Measurements from ENCODE around the gene BAHCC1. TPM values are rescaled to one million over a fixed set of nuclear protein-coding genes. Genes with fewer than 3 reads are reported as not detected.

The BAHCC1 gene
- total RNA-seq, 2 experiments from 2014 or later = 0.20 to 0.41 TPM

- intact Hi-C loops (cut with DNase I, micrococcal nuclease) = no loop called here
- Histone ChIP-seq H3K9me3 (ENCODE audit: control insufficient read depth in 1 of 2, insufficient read depth in 1 of 2, low read length in 2 of 2) (peaks cover 0 to 13% of the 10 kb centered on the region in 2 experiments), H3K27me3 (ENCODE audit: control insufficient read depth in 1 of 2, insufficient read depth in 2 of 2, low read length in 2 of 2) (peaks cover 50 to 54% of the 10 kb centered on the region in 2 experiments), H3K36me3 (ENCODE audit: insufficient read depth, low read length) (no peaks in the 10 kb centered on the region), H3K4me3 (ENCODE audit: low read length) (no peak overlapping the region), H3K27ac (ENCODE audit: low read depth in 1 of 2, low read length in 2 of 2) (no peak overlapping the region), H3K4me1 (ENCODE audit: insufficient read depth, low read length) (peaks cover 15% of the 10 kb centered on the region)
- no peak overlapping the region for H3K4me3 Mint-ChIP-seq
- peak; percentile 46 for ATAC-seq (ENCODE audit: poor library complexity)
- H3K27ac Mint-ChIP-seq = no peak overlapping the region
- ChIA-PET CTCF (no interaction called here), POLR2A (no interaction called here)
- no peak for DNase-seq
- H3K36me3 Mint-ChIP-seq (ENCODE audit: low read depth) = no peaks in the 10 kb centered on the region
- peaks cover 60% of the 10 kb centered on the region for H3K27me3 Mint-ChIP-seq
- H3K9me3 Mint-ChIP-seq = no peaks in the 10 kb centered on the region
- H3K4me1 Mint-ChIP-seq (ENCODE audit: low read depth) = no peaks in the 10 kb centered on the region
- no peak for TF ChIP-seq CTCF (IDR thresholded peaks at IDR 0.05)
These were observed 8.6 kb upstream of the BAHCC1 start for GRCh38 chr17:81386646-81387099.

GRCh38 chr17:81387100-81388090 is 7.9 kb upstream of the BAHCC1 start:
- Mint-ChIP-seq H3K4me1 (ENCODE audit: low read depth) (no peaks in the 10 kb centered on the region), H3K27me3 (peaks cover 67% of the 10 kb centered on the region), H3K4me3 (peak overlapping the region; percentile 62), H3K36me3 (ENCODE audit: low read depth) (no peaks in the 10 kb centered on the region), H3K27ac (no peak overlapping the region), H3K9me3 (no peaks in the 10 kb centered on the region)
- peaks cover 57 to 60% of the 10 kb centered on the region in 2 experiments for H3K27me3 ChIP-seq (ENCODE audit: control insufficient read depth in 1 of 2, insufficient read depth in 2 of 2, low read length in 2 of 2)
- H3K4me3 ChIP-seq (ENCODE audit: low read length) = peak overlapping the region; percentile 55
- no peak for TF ChIP-seq CTCF (IDR thresholded peaks at IDR 0.05)
- ATAC-seq (ENCODE audit: poor library complexity) (peak; percentile 67), DNase-seq (peak in 3 of 14 experiments; percentile 57 to 62 (median 60))
- intact Hi-C loops (cut with DNase I, micrococcal nuclease) = no loop called here
- H3K36me3 ChIP-seq (ENCODE audit: insufficient read depth, low read length) = no peaks in the 10 kb centered on the region
- POLR2A ChIA-PET = no interaction called here
- H3K4me1 ChIP-seq (ENCODE audit: insufficient read depth, low read length) = peaks cover 18% of the 10 kb centered on the region
- no peak overlapping the region for H3K27ac ChIP-seq (ENCODE audit: low read depth in 1 of 2, low read length in 2 of 2)
- CTCF ChIA-PET = no interaction called here
- H3K9me3 ChIP-seq (ENCODE audit: control insufficient read depth in 1 of 2, insufficient read depth in 1 of 2, low read length in 2 of 2) = peaks cover 0 to 17% of the 10 kb centered on the region in 2 experiments

GRCh38 chr17:81388091-81388611 is 7.1 kb upstream of the BAHCC1 start:
- Mint-ChIP-seq H3K9me3 (no peaks in the 10 kb centered on the region), H3K4me3 (peak overlapping the region; percentile 25), H3K36me3 (ENCODE audit: low read depth) (no peaks in the 10 kb centered on the region), H3K27ac (no peak overlapping the region), H3K27me3 (peaks cover 72% of the 10 kb centered on the region), H3K4me1 (ENCODE audit: low read depth) (no peaks in the 10 kb centered on the region)
- CTCF ChIA-PET = no interaction called here
- intact Hi-C loops (cut with DNase I, micrococcal nuclease) = no loop called here
- POLR2A ChIA-PET = no interaction called here
- Histone ChIP-seq H3K9me3 (ENCODE audit: control insufficient read depth in 1 of 2, insufficient read depth in 1 of 2, low read length in 2 of 2) (peaks cover 0 to 25% of the 10 kb centered on the region in 2 experiments), H3K4me1 (ENCODE audit: insufficient read depth, low read length) (peaks cover 26% of the 10 kb centered on the region), H3K4me3 (ENCODE audit: low read length) (no peak overlapping the region), H3K36me3 (ENCODE audit: insufficient read depth, low read length) (no peaks in the 10 kb centered on the region), H3K27ac (ENCODE audit: low read depth in 1 of 2, low read length in 2 of 2) (no peak overlapping the region), H3K27me3 (ENCODE audit: control insufficient read depth in 1 of 2, insufficient read depth in 2 of 2, low read length in 2 of 2) (peaks cover 65% of the 10 kb centered on the region in 2 experiments)
- TF ChIP-seq CTCF (IDR thresholded peaks at IDR 0.05) = no peak
- ATAC-seq (ENCODE audit: poor library complexity) = no peak
- DNase-seq = no peak

All from CD4-positive, alpha-beta T cell (primary cell).